Prostate gland (tissue), 2 donors: Measurements from ENCODE around the gene SUGCT.
"Not testable (repeated sequence)": the region's sequence is repeated elsewhere in the genome, so short reads cannot be mapped to it uniquely, and the experiment has no call there.

Source experiments
- POLR2AphosphoS5 ChIP-seq: sonication (generic); formaldehyde crosslinking; IDR thresholded peaks from one replicate; pipeline ENCODE4 v1.6.1; 2017; ENCODE audit warnings: antibody characterized with exemption
- TF ChIP-seq, protein P1 (sequence below), 4 experiments: fragments of 200-600 bp in 2 of 4; fragments of 450-650 bp in 2 of 4; sonication (generic) in 2 of 4; IDR thresholded peaks; 1 replicate in 3 of 4; 2 replicates in 1 of 4; pipeline ENCODE4 v1.5.1; 2016 to 2019; ENCODE audit warnings: antibody characterized with exemption in 4 of 4, mild to moderate bottlenecking in 2 of 4, moderate library complexity in 2 of 4

DNA sequence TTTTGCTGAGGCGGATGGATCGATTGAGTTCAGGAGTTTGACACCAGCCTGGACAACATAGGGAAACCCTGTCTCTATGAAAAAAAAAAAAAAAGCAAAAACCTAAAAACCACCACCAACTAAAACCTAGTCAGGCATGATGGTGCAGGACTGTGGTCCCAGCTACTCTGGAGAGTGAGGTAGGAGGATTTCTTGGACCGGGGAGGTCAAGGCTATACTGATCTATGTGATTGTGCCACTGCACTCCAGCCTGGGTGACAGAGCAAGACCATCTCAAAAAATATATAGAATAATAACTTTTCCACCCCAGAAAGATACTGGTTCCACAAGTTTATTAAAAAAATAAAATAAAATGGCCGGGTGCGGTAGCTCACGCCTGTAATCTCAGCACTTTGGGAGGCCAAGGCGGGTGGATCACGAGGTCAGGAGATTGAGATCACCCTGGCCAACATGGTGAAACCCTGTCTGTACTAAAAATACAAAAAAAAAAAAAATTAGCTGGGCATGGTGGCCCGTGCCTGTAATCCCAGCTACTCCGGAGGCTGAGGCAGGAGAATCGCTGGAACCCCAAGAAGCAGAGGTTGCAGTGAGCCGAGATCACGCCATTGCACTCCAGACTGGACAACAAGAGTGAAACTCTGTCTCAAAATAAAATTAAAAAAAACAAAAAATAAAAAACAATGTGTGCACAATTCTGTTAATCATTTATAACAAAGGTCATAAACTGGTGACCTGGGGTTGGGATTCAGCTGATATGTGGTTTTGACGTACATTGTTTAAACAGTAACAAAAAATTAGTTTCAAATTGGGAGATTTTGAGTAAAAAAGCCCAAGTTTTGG, 12.5 kb upstream of the SUGCT start:
- TF ChIP-seq POLR2AphosphoS5: not testable (repeated sequence)
- TF ChIP-seq, protein P1, sequence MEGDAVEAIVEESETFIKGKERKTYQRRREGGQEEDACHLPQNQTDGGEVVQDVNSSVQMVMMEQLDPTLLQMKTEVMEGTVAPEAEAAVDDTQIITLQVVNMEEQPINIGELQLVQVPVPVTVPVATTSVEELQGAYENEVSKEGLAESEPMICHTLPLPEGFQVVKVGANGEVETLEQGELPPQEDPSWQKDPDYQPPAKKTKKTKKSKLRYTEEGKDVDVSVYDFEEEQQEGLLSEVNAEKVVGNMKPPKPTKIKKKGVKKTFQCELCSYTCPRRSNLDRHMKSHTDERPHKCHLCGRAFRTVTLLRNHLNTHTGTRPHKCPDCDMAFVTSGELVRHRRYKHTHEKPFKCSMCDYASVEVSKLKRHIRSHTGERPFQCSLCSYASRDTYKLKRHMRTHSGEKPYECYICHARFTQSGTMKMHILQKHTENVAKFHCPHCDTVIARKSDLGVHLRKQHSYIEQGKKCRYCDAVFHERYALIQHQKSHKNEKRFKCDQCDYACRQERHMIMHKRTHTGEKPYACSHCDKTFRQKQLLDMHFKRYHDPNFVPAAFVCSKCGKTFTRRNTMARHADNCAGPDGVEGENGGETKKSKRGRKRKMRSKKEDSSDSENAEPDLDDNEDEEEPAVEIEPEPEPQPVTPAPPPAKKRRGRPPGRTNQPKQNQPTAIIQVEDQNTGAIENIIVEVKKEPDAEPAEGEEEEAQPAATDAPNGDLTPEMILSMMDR (IDR thresholded peaks at IDR 0.05): not testable (repeated sequence)
